ENCODE data around the gene SYT11. TPM values are rescaled to one million over a fixed set of nuclear protein-coding genes. Genes with fewer than 3 reads are reported as not detected.

The SYT11 gene
- total RNA-seq, 2 experiments from 2014 or later, result 17.1 to 29.9 TPM

Other genes with a start within 250 kb of the SYT11 start
- 10 to 100 TPM; 60.3 to 62.7 TPM for gene MSTO1, start 249.3 kb upstream of the SYT11 start, total RNA-seq
- gene YY1AP1, start 170.8 kb upstream of the SYT11 start, total RNA-seq, result 10 to 100 TPM; 74.2 to 82.3 TPM
- gene DAP3, start 170.5 kb upstream of the SYT11 start, total RNA-seq, result 100 to 1,000 TPM; 140 to 145 TPM
- gene GON4L, start 2.4 kb upstream of the SYT11 start, total RNA-seq, result 10 to 100 TPM; 71.0 to 91.9 TPM
- 10 to 100 TPM; 24.0 to 24.7 TPM for gene RIT1, start 51.8 kb downstream of the SYT11 start, total RNA-seq
- 10 to 100 TPM; 80.2 to 99.4 TPM for gene KHDC4, start 74.8 kb downstream of the SYT11 start, total RNA-seq
- not detected for gene RXFP4, start 82.1 kb downstream of the SYT11 start, total RNA-seq
- gene ARHGEF2, start 119.0 kb downstream of the SYT11 start, total RNA-seq, result 100 to 1,000 TPM; 159 to 161 TPM
- gene SSR2, start 161.4 kb downstream of the SYT11 start, total RNA-seq, result 100 to 1,000 TPM; 185 to 200 TPM
- gene UBQLN4, start 194.2 kb downstream of the SYT11 start, total RNA-seq, result 10 to 100 TPM; 40.3 to 44.8 TPM
- 10 to 100 TPM; 59.3 to 60.6 TPM for gene LAMTOR2, start 195.2 kb downstream of the SYT11 start, total RNA-seq
- gene RAB25, start 201.6 kb downstream of the SYT11 start, total RNA-seq, result not detected
- gene MEX3A, start 222.9 kb downstream of the SYT11 start, total RNA-seq, result under 1 TPM; 0.06 to 0.56 TPM

Measured in activated CD8-positive, alpha-beta memory T cell treated with anti-CD3 and anti-CD28 coated beads, Interleukin-2, amount 10 ng/mL, durations not matched to agents 7 days and 5 days (primary cell).